Astrocyte of the cerebellum (primary cell): Measurements from ENCODE around the gene PALLD.

Source experiments
- DNase-seq: peaks from one replicate; pipeline ENCODE4 v3.0.0-alpha.2; 2011; ENCODE audit warnings: low read depth
- H3K4me3 ChIP-seq: 2 replicates; pipeline ENCODE4 v1.5.1; 2011; ENCODE audit warnings: mild to moderate bottlenecking, low read depth, low read length, moderate library complexity
- in situ Hi-C: cut with HindIII; loops from 2 replicates; pipeline ENCODE4 v1.10.0; 2017; ENCODE audit warnings: low sequenced_read_pairs
- TF ChIP-seq, protein P1 (sequence below): IDR thresholded peaks from 2 replicates; pipeline ENCODE4 v1.5.1; 2012; ENCODE audit warnings: low read length, low read depth, moderate library complexity, mild to moderate bottlenecking; ENCODE audit errors: missing control alignments

PALLD gene

DNA sequence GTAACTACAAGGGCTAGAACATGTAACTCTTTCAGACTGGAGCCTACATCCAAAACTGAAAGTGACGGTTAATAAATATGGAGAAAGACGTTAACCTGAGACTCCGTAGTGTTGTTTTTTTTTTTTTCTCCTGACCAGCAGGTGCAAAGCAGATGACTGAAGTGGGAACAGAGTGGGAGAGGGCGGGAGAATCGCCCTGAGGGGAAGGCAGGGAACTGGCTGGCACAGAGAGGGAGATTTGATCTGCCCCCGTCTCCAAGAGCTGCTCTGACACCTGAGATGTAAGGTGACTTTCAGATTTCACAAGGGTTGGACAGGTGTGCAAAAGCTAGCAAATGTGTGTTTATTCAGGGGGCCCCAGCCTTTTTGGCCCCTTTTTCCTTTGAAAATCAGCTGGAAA, 180.2 kb downstream of the PALLD start:
- H3K4me3 ChIP-seq = no peak overlapping the region
- no peak for DNase-seq
- in situ Hi-C loops = no loop called here
- TF ChIP-seq, protein P1, sequence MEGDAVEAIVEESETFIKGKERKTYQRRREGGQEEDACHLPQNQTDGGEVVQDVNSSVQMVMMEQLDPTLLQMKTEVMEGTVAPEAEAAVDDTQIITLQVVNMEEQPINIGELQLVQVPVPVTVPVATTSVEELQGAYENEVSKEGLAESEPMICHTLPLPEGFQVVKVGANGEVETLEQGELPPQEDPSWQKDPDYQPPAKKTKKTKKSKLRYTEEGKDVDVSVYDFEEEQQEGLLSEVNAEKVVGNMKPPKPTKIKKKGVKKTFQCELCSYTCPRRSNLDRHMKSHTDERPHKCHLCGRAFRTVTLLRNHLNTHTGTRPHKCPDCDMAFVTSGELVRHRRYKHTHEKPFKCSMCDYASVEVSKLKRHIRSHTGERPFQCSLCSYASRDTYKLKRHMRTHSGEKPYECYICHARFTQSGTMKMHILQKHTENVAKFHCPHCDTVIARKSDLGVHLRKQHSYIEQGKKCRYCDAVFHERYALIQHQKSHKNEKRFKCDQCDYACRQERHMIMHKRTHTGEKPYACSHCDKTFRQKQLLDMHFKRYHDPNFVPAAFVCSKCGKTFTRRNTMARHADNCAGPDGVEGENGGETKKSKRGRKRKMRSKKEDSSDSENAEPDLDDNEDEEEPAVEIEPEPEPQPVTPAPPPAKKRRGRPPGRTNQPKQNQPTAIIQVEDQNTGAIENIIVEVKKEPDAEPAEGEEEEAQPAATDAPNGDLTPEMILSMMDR = no peak

DNA sequence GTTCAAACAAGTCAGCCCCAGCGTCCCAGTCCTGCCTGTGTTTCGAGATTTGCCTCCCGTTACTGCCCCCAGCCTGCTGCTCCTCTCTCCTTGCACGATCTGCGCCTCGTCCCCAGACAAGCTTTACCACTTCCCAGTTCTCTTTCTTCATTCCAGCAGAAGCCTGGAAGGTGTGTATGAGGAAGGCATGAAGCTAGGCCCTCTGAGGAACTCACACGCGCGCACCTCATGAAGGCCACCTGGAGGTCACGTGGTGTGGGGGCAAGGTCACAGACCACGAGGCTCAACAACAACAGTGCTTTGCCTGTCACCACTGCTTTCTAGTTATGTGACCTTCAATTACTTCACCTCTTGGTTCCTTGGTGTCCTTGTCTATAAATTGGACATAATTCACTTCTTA, 181.0 kb downstream of the PALLD start:
- in situ Hi-C loops = no loop called here
- TF ChIP-seq, protein P1 = no peak
- H3K4me3 ChIP-seq = no peak overlapping the region
- DNase-seq = no peak

DNA sequence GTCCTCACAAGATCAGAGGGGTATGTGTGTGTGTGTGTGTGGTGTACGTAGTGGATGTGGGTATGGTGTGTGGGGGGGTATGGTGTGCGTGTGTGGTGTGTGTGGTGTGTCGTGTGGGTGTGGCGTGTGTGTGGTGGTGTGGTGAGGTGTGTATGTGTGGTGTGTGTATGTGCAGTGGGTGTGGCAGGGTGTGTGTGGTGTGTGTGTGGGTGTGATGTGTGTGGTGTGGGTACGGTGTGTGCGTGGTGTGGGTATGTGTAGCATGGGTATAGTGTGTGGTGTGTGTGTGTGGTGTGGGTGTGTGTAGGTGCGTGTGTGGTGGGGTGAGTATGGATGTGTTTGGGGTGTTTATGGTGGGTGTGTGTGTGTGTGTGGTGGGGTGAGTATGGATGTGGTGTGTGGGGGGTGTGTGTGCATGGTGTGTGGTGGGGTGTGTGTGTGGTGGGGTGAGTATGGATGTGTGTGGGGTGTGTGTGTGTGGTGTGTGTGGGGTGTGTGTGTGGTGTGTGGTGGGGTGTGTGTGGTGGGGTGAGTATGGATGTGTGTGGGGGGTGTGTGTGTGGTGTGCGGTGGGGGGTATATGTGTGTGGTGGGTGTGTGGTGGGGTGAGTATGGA, 182.0 kb downstream of the PALLD start:
- TF ChIP-seq, protein P1 = no peak
- in situ Hi-C loops = no loop called here
- no peak for DNase-seq
- no peak overlapping the region for H3K4me3 ChIP-seq

DNA sequence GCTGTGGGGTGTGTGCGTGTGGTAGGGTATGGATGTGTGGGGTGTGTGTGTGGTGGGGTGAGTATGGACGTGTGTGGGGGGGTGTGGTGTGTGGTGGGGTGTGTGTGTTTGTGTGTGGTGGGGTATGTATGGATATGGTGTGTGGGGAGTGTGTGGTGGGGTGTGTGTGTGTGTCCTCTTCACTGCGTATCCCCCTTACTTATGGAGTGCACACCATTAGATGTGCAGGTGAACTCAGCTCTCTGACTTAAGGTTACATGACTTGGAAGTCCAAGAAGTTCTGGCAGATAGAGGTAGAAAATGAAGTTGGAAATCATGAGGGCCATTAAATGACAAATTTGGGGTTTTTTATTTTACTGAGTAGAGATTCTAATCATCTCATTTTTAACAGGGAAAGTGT, 182.5 kb downstream of the PALLD start:
- in situ Hi-C loops = no loop called here
- TF ChIP-seq, protein P1 = no peak
- H3K4me3 ChIP-seq = no peak overlapping the region
- no peak for DNase-seq

DNA sequence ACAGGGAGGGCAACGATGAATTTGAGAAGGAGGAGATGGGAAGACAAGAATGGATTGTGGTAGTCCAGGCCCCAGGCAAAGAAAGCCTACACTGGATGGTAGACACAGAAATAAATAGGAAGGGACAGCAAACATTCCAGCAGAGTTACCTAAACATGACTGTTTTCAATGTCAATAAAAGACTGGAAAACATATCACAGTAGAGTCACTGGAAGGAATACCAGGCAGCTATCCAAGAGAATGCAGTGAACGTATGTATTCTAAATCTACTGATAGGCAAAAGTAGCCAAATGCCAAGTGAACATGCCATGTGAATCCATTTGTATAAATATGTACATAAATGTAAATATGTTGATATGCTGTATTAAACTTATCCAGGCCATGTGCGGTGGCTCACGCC, 183.0 kb downstream of the PALLD start:
- no peak for DNase-seq
- in situ Hi-C loops = no loop called here
- no peak overlapping the region for H3K4me3 ChIP-seq
- TF ChIP-seq, protein P1 = no peak

DNA sequence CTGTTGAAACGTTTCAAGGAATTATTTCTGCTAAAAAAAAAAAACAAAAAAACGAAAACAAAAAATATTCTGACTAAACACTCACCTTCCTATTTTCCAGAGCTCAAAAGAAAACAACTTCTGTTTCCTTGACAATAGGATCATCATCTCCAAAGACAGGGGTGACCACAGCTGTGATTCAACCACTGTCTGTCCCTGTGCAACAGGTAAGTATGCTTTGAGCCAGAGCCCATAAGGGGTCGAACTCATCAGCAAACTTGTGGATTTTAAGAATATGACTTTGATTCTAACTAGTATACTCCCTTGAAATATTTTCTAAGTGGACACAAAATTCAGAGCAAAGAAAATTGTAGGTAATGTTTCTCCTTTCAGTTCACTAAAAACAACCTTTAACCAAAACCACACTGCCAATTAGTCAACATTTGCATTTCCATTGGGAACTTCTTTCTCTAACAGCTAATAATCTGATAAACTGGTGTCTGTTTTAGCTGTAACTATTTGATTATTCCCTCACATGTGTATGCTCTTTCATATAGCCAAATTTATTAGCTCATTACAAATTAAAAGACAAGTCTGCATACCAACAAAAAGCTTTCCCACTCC, 186.1 kb downstream of the PALLD start:
- TF ChIP-seq, protein P1 = no peak
- in situ Hi-C loops = no loop called here
- H3K4me3 ChIP-seq = no peak overlapping the region
- no peak for DNase-seq
